Activated CD4-positive, alpha-beta T cell treated with anti-CD3 and anti-CD28 coated beads, Interleukin-2, Interleukin-6, amounts not matched to agents 100 ng/mL and 50 ng/mL, durations not matched to agents 16 hours and 8 hours (primary cell): ENCODE results near the gene MSH2.

Experiments
- DNase-seq: peaks from one replicate; pipeline ENCODE4 v3.0.0-alpha.2; 2020

MSH2 gene

GRCh38 chr2:47510745-47511144 lies 107.8 kb downstream of the MSH2 start:
- no peak for DNase-seq

GRCh38 chr2:47512581-47513083 lies 109.7 kb downstream of the MSH2 start:
- DNase-seq = no peak

GRCh38 chr2:47513981-47514520 lies 111.1 kb downstream of the MSH2 start:
- no peak for DNase-seq

GRCh38 chr2:47516360-47517104 lies 113.6 kb downstream of the MSH2 start:
- no peak for DNase-seq

- DNase-seq = no peak
Measured at GRCh38 chr2:47518497-47519146, 115.7 kb downstream of the MSH2 start.

GRCh38 chr2:47519147-47519537 lies 116.2 kb downstream of the MSH2 start:
- DNase-seq = no peak

GRCh38 chr2:47519604-47520301 lies 116.8 kb downstream of the MSH2 start:
- DNase-seq = no peak

GRCh38 chr2:47520302-47520630 lies 117.3 kb downstream of the MSH2 start:
- peak; percentile 16 for DNase-seq

- DNase-seq = peak; percentile 87
Measured at GRCh38 chr2:47520825-47521665, 118.1 kb downstream of the MSH2 start.

- no peak for DNase-seq
Measured at GRCh38 chr2:47521666-47522285, 118.8 kb downstream of the MSH2 start.

GRCh38 chr2:47525167-47525566 lies 122.2 kb downstream of the MSH2 start:
- DNase-seq = no peak

- no peak for DNase-seq
Measured at GRCh38 chr2:47528455-47528854, 125.5 kb downstream of the MSH2 start.

GRCh38 chr2:47528874-47529273 lies 125.9 kb downstream of the MSH2 start:
- no peak for DNase-seq

GRCh38 chr2:47530105-47530760 lies 127.3 kb downstream of the MSH2 start:
- no peak for DNase-seq

GRCh38 chr2:47531378-47532042 lies 128.6 kb downstream of the MSH2 start:
- no peak for DNase-seq
